ENCODE measurements around the gene UIMC1. TPM values are rescaled to one million over a fixed set of nuclear protein-coding genes. Genes with fewer than 3 reads are reported as not detected.

Gene UIMC1
- total RNA-seq, 6 experiments from 2014 or later, result 8.4 to 15.6 (median 13.0) TPM

- TF ChIP-seq CTCF (IDR thresholded peaks at IDR 0.05), result no peak
- no peak for TF ChIP-seq POLR2A (IDR thresholded peaks at IDR 0.05)
- intact Hi-C loops (cut with DNase I), result no loop called here
- no peak overlapping the region for H3K27ac ChIP-seq
- peaks cover 0 to 54% (median 21%) of the 10 kb centered on the region in 4 donors for H3K36me3 ChIP-seq
- no peaks in the 10 kb centered on the region for H3K27me3 ChIP-seq
- DNase-seq (no peak), ATAC-seq (no peak)
- no peaks in the 10 kb centered on the region for H3K4me1 ChIP-seq
- WGBS (ENCODE audit: insufficient coverage, low coverage, low lambda C conversion rate, missing lambda C conversion rate), result 93% methylated on average over 3 of the region's 3 CpGs
- no peak overlapping the region for H3K4me3 ChIP-seq
- no peaks in the 10 kb centered on the region for H3K9me3 ChIP-seq
Observed at GRCh38 chr5:176904276-176904675, 102.3 kb downstream of the UIMC1 start.

- no peaks in the 10 kb centered on the region for H3K9me3 ChIP-seq
- peaks cover 0 to 45% (median 19%) of the 10 kb centered on the region in 4 donors for H3K36me3 ChIP-seq
- intact Hi-C loops (cut with DNase I), result no loop called here
- H3K4me3 ChIP-seq, result no peak overlapping the region
- H3K4me1 ChIP-seq, result no peaks in the 10 kb centered on the region
- no peak overlapping the region for H3K27ac ChIP-seq
- DNase-seq, result no peak
- ATAC-seq, result peak in 1 of 4 donors; percentile 44
- H3K27me3 ChIP-seq, result no peaks in the 10 kb centered on the region
- TF ChIP-seq CTCF (IDR thresholded peaks at IDR 0.05), result no peak
- TF ChIP-seq POLR2A (IDR thresholded peaks at IDR 0.05), result no peak
- 78% methylated on average over 5 of the region's 5 CpGs for WGBS (ENCODE audit: insufficient coverage, low coverage, low lambda C conversion rate, missing lambda C conversion rate)
Observed at GRCh38 chr5:176902911-176903664, 103.5 kb downstream of the UIMC1 start.

GRCh38 chr5:176902102-176902814, 104.3 kb downstream of the UIMC1 start:
- H3K4me1 ChIP-seq, result no peaks in the 10 kb centered on the region
- no peak for ATAC-seq
- H3K36me3 ChIP-seq, result peaks cover 0 to 37% (median 15%) of the 10 kb centered on the region in 4 donors
- no peak overlapping the region for H3K27ac ChIP-seq
- H3K27me3 ChIP-seq, result no peaks in the 10 kb centered on the region
- intact Hi-C loops (cut with DNase I), result no loop called here
- DNase-seq, result peak in 1 of 3 donors; percentile 33
- 74% methylated on average over 5 of the region's 6 CpGs for WGBS (ENCODE audit: insufficient coverage, low coverage, low lambda C conversion rate, missing lambda C conversion rate)
- H3K9me3 ChIP-seq, result no peaks in the 10 kb centered on the region
- no peak overlapping the region for H3K4me3 ChIP-seq
- no peak for TF ChIP-seq POLR2A (IDR thresholded peaks at IDR 0.05)
- TF ChIP-seq CTCF (IDR thresholded peaks at IDR 0.05), result no peak

GRCh38 chr5:176901260-176902101, 105.1 kb downstream of the UIMC1 start:
- ATAC-seq (peak in 2 of 4 donors; percentile 14 to 33), DNase-seq (peak in 1 of 3 donors; percentile 27)
- Histone ChIP-seq H3K27me3 (no peaks in the 10 kb centered on the region), H3K36me3 (peaks cover 0 to 29% (median 13%) of the 10 kb centered on the region in 4 donors), H3K4me3 (no peak overlapping the region), H3K27ac (no peak overlapping the region), H3K9me3 (no peaks in the 10 kb centered on the region), H3K4me1 (no peaks in the 10 kb centered on the region)
- intact Hi-C loops (cut with DNase I), result no loop called here
- TF ChIP-seq POLR2A (IDR thresholded peaks at IDR 0.05) (no peak), CTCF (IDR thresholded peaks at IDR 0.05) (no peak)
- WGBS (ENCODE audit: insufficient coverage, low coverage, low lambda C conversion rate, missing lambda C conversion rate), result 91% methylated on average over 7 of the region's 12 CpGs

Measured in right lobe of liver (tissue), 6 donors.